GM12873 (cell line): ENCODE data around the gene POLR2J.

Experiments used
- CTCF ChIP-seq: IDR thresholded peaks from 2 replicates; pipeline ENCODE4 v1.5.1; 2012; ENCODE audit warnings: low read depth, mild to moderate bottlenecking, moderate library complexity, low read length, control low read depth; ENCODE audit not compliant: insufficient read depth; ENCODE audit errors: missing control alignments

Gene POLR2J

GRCh38 chr7:102463841-102464576, 14.7 kb downstream of the POLR2J start:
- no peak for TF ChIP-seq CTCF

- no peak for TF ChIP-seq CTCF
Measured at GRCh38 chr7:102460467-102460866, 18.3 kb downstream of the POLR2J start.

GRCh38 chr7:102459221-102459844, 19.4 kb downstream of the POLR2J start:
- TF ChIP-seq CTCF = no peak

DNA sequence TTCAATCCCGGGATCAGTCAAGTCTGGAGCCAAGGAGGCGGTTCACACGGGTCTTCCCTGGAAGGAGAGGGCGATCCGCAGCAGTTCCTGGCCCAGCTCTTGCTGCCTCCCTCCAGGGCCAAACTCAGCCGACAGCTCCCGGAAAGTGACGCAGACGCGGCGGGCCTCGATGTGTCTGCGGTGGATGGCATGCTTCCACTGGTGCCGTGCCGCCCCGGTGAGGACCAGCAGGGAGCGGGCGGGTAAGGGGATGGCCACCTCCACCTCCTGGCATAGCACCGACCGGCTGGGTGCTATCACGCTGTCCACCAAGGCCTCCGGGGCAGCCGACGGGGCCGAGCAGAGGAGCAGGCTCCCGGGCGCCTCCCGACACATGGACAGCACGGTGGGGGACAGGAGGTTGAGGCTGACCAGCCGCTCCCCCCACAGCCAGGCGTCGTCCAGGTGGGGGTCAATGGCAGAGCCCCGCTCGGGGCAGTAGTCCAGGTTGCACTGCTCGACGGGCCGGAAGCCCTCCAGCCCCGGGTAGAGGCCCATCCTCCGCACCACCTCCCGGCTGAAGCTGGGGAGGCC, 21.3 kb downstream of the POLR2J start:
- no peak for TF ChIP-seq CTCF

- TF ChIP-seq CTCF = no peak
Measured at GRCh38 chr7:102456327-102456726, 22.4 kb downstream of the POLR2J start.

DNA sequence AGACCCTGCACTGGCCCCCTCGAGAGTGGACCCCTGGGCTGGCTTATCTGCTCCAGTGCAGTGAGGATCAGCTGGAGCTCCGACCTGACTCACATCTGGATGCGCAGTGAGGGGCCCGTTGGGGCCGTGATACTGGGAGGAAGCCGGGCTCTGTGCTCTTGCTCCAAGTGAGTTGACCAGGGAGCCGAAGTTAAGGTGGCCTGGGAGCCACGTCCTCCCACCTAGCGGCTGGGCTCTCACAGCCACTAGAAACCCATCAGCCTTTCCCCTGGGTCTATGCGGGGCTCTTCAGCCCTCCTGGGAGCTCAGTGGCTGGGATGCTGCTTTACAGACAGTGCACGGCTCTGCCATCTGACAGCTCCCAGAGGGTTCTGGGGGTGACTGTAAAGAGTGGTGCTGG, 23.1 kb downstream of the POLR2J start:
- no peak for TF ChIP-seq CTCF

- TF ChIP-seq CTCF = no peak
Measured at GRCh38 chr7:102454468-102454867, 24.3 kb downstream of the POLR2J start.
